HG03575 (cell line): ENCODE measurements around the gene FBXW11.
"Not testable (repeated sequence)": the region's sequence is repeated elsewhere in the genome, so short reads cannot be mapped to it uniquely, and the experiment has no call there.

ENCODE experiments used
- ATAC-seq: cut with Tn5 transposase; IDR thresholded peaks from one replicate; pipeline ENCODE4 v1.9.1; 2021; ENCODE audit not compliant: unreplicated experiment, insufficient number of reproducible peaks, low FRiP score; ENCODE audit errors: extremely low read depth

The FBXW11 gene

GRCh38 chr5:172029876-172030275 is 23.4 kb upstream of the FBXW11 start:
- no peak for ATAC-seq

- ATAC-seq = no peak
These were observed 21.7 kb upstream of the FBXW11 start for GRCh38 chr5:172028167-172028566.

GRCh38 chr5:172020110-172020786 is 13.8 kb upstream of the FBXW11 start:
- ATAC-seq = not testable (repeated sequence)

- no peak for ATAC-seq
These were observed 8.9 kb upstream of the FBXW11 start for GRCh38 chr5:172015346-172015745.

- ATAC-seq = no peak
These were observed 3.8 kb upstream of the FBXW11 start for GRCh38 chr5:172010278-172010677.

- no peak for ATAC-seq
These were observed 3.3 kb upstream of the FBXW11 start for GRCh38 chr5:172009536-172010270.

GRCh38 chr5:172008689-172009141 is 2.3 kb upstream of the FBXW11 start:
- no peak for ATAC-seq

GRCh38 chr5:172008111-172008455 is 1.6 kb upstream of the FBXW11 start:
- no peak for ATAC-seq

GRCh38 chr5:172007175-172008110 is 1.0 kb upstream of the FBXW11 start:
- no peak for ATAC-seq

- ATAC-seq = no peak
These were observed 624 bp downstream of the FBXW11 start for GRCh38 chr5:172005708-172006320.

GRCh38 chr5:172004824-172005237 is 1.6 kb downstream of the FBXW11 start:
- ATAC-seq = no peak

GRCh38 chr5:172003746-172004145 is 2.7 kb downstream of the FBXW11 start:
- ATAC-seq = no peak

GRCh38 chr5:172002840-172003512 is 3.5 kb downstream of the FBXW11 start:
- no peak for ATAC-seq

GRCh38 chr5:172002310-172002709 is 4.1 kb downstream of the FBXW11 start:
- no peak for ATAC-seq

GRCh38 chr5:171999877-172000276 is 6.6 kb downstream of the FBXW11 start:
- ATAC-seq = no peak

GRCh38 chr5:171999100-171999499 is 7.3 kb downstream of the FBXW11 start:
- ATAC-seq = no peak

- no peak for ATAC-seq
These were observed 9.4 kb downstream of the FBXW11 start for GRCh38 chr5:171997011-171997410.

GRCh38 chr5:171992813-171993212 is 13.6 kb downstream of the FBXW11 start:
- ATAC-seq = no peak

- no peak for ATAC-seq
These were observed 14.1 kb downstream of the FBXW11 start for GRCh38 chr5:171992305-171992704.
